NCI-H460 (cell line): Measurements from ENCODE around the gene RPL32. TPM values are rescaled to one million over a fixed set of nuclear protein-coding genes. Genes with fewer than 3 reads are reported as not detected.
"Not testable (repeated sequence)": the region's sequence is repeated elsewhere in the genome, so short reads cannot be mapped to it uniquely, and the experiment has no call there.

ENCODE experiments used
- DNase-seq: peaks from one replicate; pipeline ENCODE4 v3.0.0-alpha.2; 2016; ENCODE audit warnings: low read depth; ENCODE audit errors: extremely low read depth
- total RNA-seq: library from RNA; depleted of rRNA; stranded (reverse); fragments of >200 nt; shearing (Covaris generic); gene quantifications from 2 replicates; pipeline ENCODE4 v1.2.3, GENCODE V29; 2014

Gene RPL32
- total RNA-seq, 1 experiment from 2014 or later: 3,004 TPM

- peak; percentile 67 for DNase-seq
Measured at GRCh38 chr3:12868039-12869034, 27.0 kb upstream of the RPL32 start.

- no peak for DNase-seq
Measured at GRCh38 chr3:12866836-12867235, 25.5 kb upstream of the RPL32 start.

- no peak for DNase-seq
Measured at GRCh38 chr3:12865271-12865670, 23.9 kb upstream of the RPL32 start.

- no peak for DNase-seq
Measured at GRCh38 chr3:12862387-12862786, 21.0 kb upstream of the RPL32 start.

- DNase-seq: no peak
Measured at GRCh38 chr3:12861611-12862010, 20.2 kb upstream of the RPL32 start.

- no peak for DNase-seq
Measured at GRCh38 chr3:12859840-12860239, 18.5 kb upstream of the RPL32 start.

GRCh38 chr3:12856626-12857025 lies 15.3 kb upstream of the RPL32 start:
- no peak for DNase-seq

GRCh38 chr3:12854565-12854964 lies 13.2 kb upstream of the RPL32 start:
- no peak for DNase-seq

- not testable (repeated sequence) for DNase-seq
Measured at GRCh38 chr3:12853847-12854246, 12.5 kb upstream of the RPL32 start.

GRCh38 chr3:12852201-12852600 lies 10.8 kb upstream of the RPL32 start:
- DNase-seq: no peak

GRCh38 chr3:12845811-12846210 lies 4.4 kb upstream of the RPL32 start:
- DNase-seq: no peak

GRCh38 chr3:12842469-12842868 lies 1.1 kb upstream of the RPL32 start:
- no peak for DNase-seq

GRCh38 chr3:12841970-12842328 lies 584 bp upstream of the RPL32 start:
- no peak for DNase-seq

- DNase-seq: no peak
Measured at GRCh38 chr3:12840591-12841148, 695 bp downstream of the RPL32 start.

- not testable (repeated sequence) for DNase-seq
Measured at GRCh38 chr3:12840148-12840547, 1.2 kb downstream of the RPL32 start.

GRCh38 chr3:12839156-12839946 lies 2.0 kb downstream of the RPL32 start:
- no peak for DNase-seq

- no peak for DNase-seq
Measured at GRCh38 chr3:12838179-12838965, 3.0 kb downstream of the RPL32 start.

GRCh38 chr3:12837295-12837986 lies 3.9 kb downstream of the RPL32 start:
- no peak for DNase-seq

GRCh38 chr3:12835052-12835665 lies 6.2 kb downstream of the RPL32 start:
- DNase-seq: no peak
